Glutamatergic neuron (in vitro differentiated cells): ENCODE measurements around the gene MPND. TPM values are rescaled to one million over a fixed set of nuclear protein-coding genes. Genes with fewer than 3 reads are reported as not detected.

Experiments
- DNase-seq: peaks from one replicate; pipeline ENCODE4 v3.0.0; 2022
- H3K27ac Mint-ChIP-seq: one replicate; pipeline ENCODE4 v1.8.0; 2020; ENCODE audit warnings: mild to moderate bottlenecking, mixed read lengths, inconsistent platforms; ENCODE audit not compliant: unreplicated experiment
- H3K27me3 Mint-ChIP-seq: one replicate; pipeline ENCODE4 v1.8.0; 2020; ENCODE audit warnings: mild to moderate bottlenecking, moderate library complexity, mixed read lengths, inconsistent platforms; ENCODE audit not compliant: unreplicated experiment
- H3K36me3 Mint-ChIP-seq: one replicate; pipeline ENCODE4 v1.8.0; 2020; ENCODE audit warnings: mild to moderate bottlenecking, mixed read lengths, inconsistent platforms; ENCODE audit not compliant: unreplicated experiment
- H3K4me1 Mint-ChIP-seq: one replicate; pipeline ENCODE4 v1.8.0; 2020; ENCODE audit warnings: mild to moderate bottlenecking, low read depth, mixed read lengths, inconsistent platforms; ENCODE audit not compliant: unreplicated experiment
- H3K4me3 Mint-ChIP-seq: one replicate; pipeline ENCODE4 v1.8.0; 2020; ENCODE audit warnings: mild to moderate bottlenecking, mixed read lengths, inconsistent platforms; ENCODE audit not compliant: unreplicated experiment
- H3K9me3 Mint-ChIP-seq: one replicate; pipeline ENCODE4 v1.8.0; 2020; ENCODE audit warnings: mild to moderate bottlenecking, moderate library complexity, mixed read lengths, inconsistent platforms; ENCODE audit not compliant: unreplicated experiment
- CTCF ChIP-seq: fragments of 200-600 bp; sonication (generic); IDR thresholded peaks from one replicate; pipeline ENCODE4 v1.5.0; 2021; ENCODE audit not compliant: partially characterized antibody, unreplicated experiment
- total RNA-seq: library from RNA; stranded (reverse); fragmentation: NEBNext Ultra II Directional; extraction: Animal tissue kit (Norgen Biotek cat#: 25700); gene quantifications from one replicate; pipeline ENCODE4 v1.2.1, GENCODE V29; 2021; ENCODE audit not compliant: unreplicated experiment

Gene MPND
- total RNA-seq, 1 donor from 2014 or later, result 56.7 TPM

GRCh38 chr19:4391701-4392483 lies 48.5 kb downstream of the MPND start:
- H3K27me3 Mint-ChIP-seq, result peaks cover 6% of the 10 kb centered on the region
- H3K27ac Mint-ChIP-seq, result no peak overlapping the region
- no peak for TF ChIP-seq CTCF
- H3K4me1 Mint-ChIP-seq, result peaks cover 45% of the 10 kb centered on the region
- H3K9me3 Mint-ChIP-seq, result peaks cover 1% of the 10 kb centered on the region
- H3K4me3 Mint-ChIP-seq, result no peak overlapping the region
- H3K36me3 Mint-ChIP-seq, result no peaks in the 10 kb centered on the region
- no peak for DNase-seq

- no peaks in the 10 kb centered on the region for H3K36me3 Mint-ChIP-seq
- peaks cover 5% of the 10 kb centered on the region for H3K27me3 Mint-ChIP-seq
- peaks cover 39% of the 10 kb centered on the region for H3K4me1 Mint-ChIP-seq
- peak overlapping the region; percentile 25 for H3K27ac Mint-ChIP-seq
- H3K9me3 Mint-ChIP-seq, result peaks cover 1% of the 10 kb centered on the region
- DNase-seq, result no peak
- no peak for TF ChIP-seq CTCF
- peak overlapping the region; percentile 13 for H3K4me3 Mint-ChIP-seq
Observed at GRCh38 chr19:4393947-4394590, 50.7 kb downstream of the MPND start.

GRCh38 chr19:4396949-4397783 lies 53.8 kb downstream of the MPND start:
- Mint-ChIP-seq H3K27me3 (peaks cover 3% of the 10 kb centered on the region), H3K27ac (peak overlapping the region; percentile 24), H3K9me3 (no peaks in the 10 kb centered on the region), H3K4me1 (peaks cover 18% of the 10 kb centered on the region), H3K36me3 (no peaks in the 10 kb centered on the region), H3K4me3 (peak overlapping the region; percentile 39)
- DNase-seq, result no peak
- TF ChIP-seq CTCF, result no peak

GRCh38 chr19:4399812-4400134 lies 56.4 kb downstream of the MPND start:
- no peaks in the 10 kb centered on the region for H3K9me3 Mint-ChIP-seq
- peaks cover 12% of the 10 kb centered on the region for H3K4me1 Mint-ChIP-seq
- H3K27ac Mint-ChIP-seq, result peak overlapping the region; percentile 87
- no peak for DNase-seq
- peak overlapping the region; percentile 93 for H3K4me3 Mint-ChIP-seq
- peaks cover 2% of the 10 kb centered on the region for H3K27me3 Mint-ChIP-seq
- no peaks in the 10 kb centered on the region for H3K36me3 Mint-ChIP-seq
- no peak for TF ChIP-seq CTCF
